Measurements from ENCODE around the gene WFS1. TPM values are rescaled to one million over a fixed set of nuclear protein-coding genes. Genes with fewer than 3 reads are reported as not detected.

The WFS1 gene
- total RNA-seq, 1 donor from 2014 or later = 104 TPM

- H3K27me3 ChIP-seq (ENCODE audit: low read depth) = no peaks in the 10 kb centered on the region
- no peak overlapping the region for H3K27ac ChIP-seq (replicated peaks)
- H3K36me3 ChIP-seq = peaks cover 90% of the 10 kb centered on the region
- no peak overlapping the region for H3K4me3 ChIP-seq
- intact Hi-C loops (cut with micrococcal nuclease) = no loop called here
- H3K9me3 ChIP-seq (replicated peaks) = no peaks in the 10 kb centered on the region
- no peak for DNase-seq
- no peaks in the 10 kb centered on the region for H3K4me1 ChIP-seq
- no peak for TF ChIP-seq CTCF (IDR thresholded peaks at IDR 0.05; ENCODE audit: borderline replicate concordance)
These were observed 25.8 kb downstream of the WFS1 start for GRCh38 chr4:6295495-6295894.

GRCh38 chr4:6296026-6296425, 26.4 kb downstream of the WFS1 start:
- H3K36me3 ChIP-seq = peaks cover 90% of the 10 kb centered on the region
- no peaks in the 10 kb centered on the region for H3K4me1 ChIP-seq
- no peaks in the 10 kb centered on the region for H3K27me3 ChIP-seq (ENCODE audit: low read depth)
- no peak for DNase-seq
- no peak overlapping the region for H3K4me3 ChIP-seq
- intact Hi-C loops (cut with micrococcal nuclease) = no loop called here
- no peaks in the 10 kb centered on the region for H3K9me3 ChIP-seq (replicated peaks)
- no peak overlapping the region for H3K27ac ChIP-seq (replicated peaks)
- TF ChIP-seq CTCF (IDR thresholded peaks at IDR 0.05; ENCODE audit: borderline replicate concordance) = no peak

- Histone ChIP-seq H3K27me3 (ENCODE audit: low read depth) (no peaks in the 10 kb centered on the region), H3K9me3 (replicated peaks) (no peaks in the 10 kb centered on the region), H3K36me3 (peaks cover 90% of the 10 kb centered on the region), H3K4me3 (no peak overlapping the region), H3K4me1 (no peaks in the 10 kb centered on the region), H3K27ac (replicated peaks) (no peak overlapping the region)
- DNase-seq = no peak
- intact Hi-C loops (cut with micrococcal nuclease) = no loop called here
- TF ChIP-seq CTCF (IDR thresholded peaks at IDR 0.05; ENCODE audit: borderline replicate concordance) = no peak
These were observed 27.7 kb downstream of the WFS1 start for GRCh38 chr4:6297266-6297815.

GRCh38 chr4:6298035-6298434, 28.4 kb downstream of the WFS1 start:
- intact Hi-C loops (cut with micrococcal nuclease) = no loop called here
- no peak for DNase-seq
- TF ChIP-seq CTCF (IDR thresholded peaks at IDR 0.05; ENCODE audit: borderline replicate concordance) = no peak
- Histone ChIP-seq H3K9me3 (replicated peaks) (no peaks in the 10 kb centered on the region), H3K36me3 (peaks cover 90% of the 10 kb centered on the region), H3K27me3 (ENCODE audit: low read depth) (no peaks in the 10 kb centered on the region), H3K4me1 (no peaks in the 10 kb centered on the region), H3K27ac (replicated peaks) (no peak overlapping the region), H3K4me3 (no peak overlapping the region)

- no peak for DNase-seq
- Histone ChIP-seq H3K27me3 (ENCODE audit: low read depth) (no peaks in the 10 kb centered on the region), H3K4me3 (no peak overlapping the region), H3K27ac (replicated peaks) (no peak overlapping the region), H3K4me1 (no peaks in the 10 kb centered on the region), H3K36me3 (peaks cover 90% of the 10 kb centered on the region), H3K9me3 (replicated peaks) (no peaks in the 10 kb centered on the region)
- intact Hi-C loops (cut with micrococcal nuclease) = no loop called here
- no peak for TF ChIP-seq CTCF (IDR thresholded peaks at IDR 0.05; ENCODE audit: borderline replicate concordance)
These were observed 29.2 kb downstream of the WFS1 start for GRCh38 chr4:6298852-6299251.
